Measurements from ENCODE around the gene SYT1. TPM values are rescaled to one million over a fixed set of nuclear protein-coding genes. Genes with fewer than 3 reads are reported as not detected.

Gene SYT1
- total and polyA plus RNA-seq, 10 donors, result 0.56 to 7.3 (median 2.6) TPM

GRCh38 chr12:79275631-79276030, 411.1 kb downstream of the SYT1 start:
- DNase-seq, result no peak
- intact Hi-C loops (cut with DNase I; ENCODE audit: low total_unique reads), result no loop called here
- H3K4me3 ChIP-seq, result no peak overlapping the region
- H3K27me3 ChIP-seq (replicated peaks in 1 of 7), result no peaks in the 10 kb centered on the region
- H3K9me3 ChIP-seq, result peaks cover 0 to 21% (median 5%) of the 10 kb centered on the region in 8 donors
- TF ChIP-seq CTCF (IDR thresholded peaks at IDR 0.05 in 8 of 11, conservative IDR thresholded peaks at IDR 0.05 in 3 of 11), result no peak
- TF ChIP-seq POLR2AphosphoS5 (IDR thresholded peaks at IDR 0.05), result no peak
- TF ChIP-seq POLR2A (IDR thresholded peaks at IDR 0.05), result no peak
- H3K27ac ChIP-seq, result no peak overlapping the region
- 88 to 97% (median 90%) methylated on average over 2 of the region's 2 CpGs for WGBS, 5 donors
- H3K36me3 ChIP-seq, result no peaks in the 10 kb centered on the region
- no peaks in the 10 kb centered on the region for H3K4me1 ChIP-seq

- DNase-seq, result no peak
- Histone ChIP-seq H3K27ac (no peak overlapping the region), H3K27me3 (replicated peaks in 1 of 7) (no peaks in the 10 kb centered on the region), H3K36me3 (no peaks in the 10 kb centered on the region), H3K9me3 (peaks cover 0 to 5% (median 0%) of the 10 kb centered on the region in 8 donors), H3K4me1 (no peaks in the 10 kb centered on the region), H3K4me3 (no peak overlapping the region)
- intact Hi-C loops (cut with DNase I; ENCODE audit: low total_unique reads), result no loop called here
- whole genome bisulfite sequencing, 5 donors, result 60 to 82% (median 76%) methylated on average over 2 of the region's 2 CpGs
- no peak for TF ChIP-seq CTCF (IDR thresholded peaks at IDR 0.05 in 8 of 11, conservative IDR thresholded peaks at IDR 0.05 in 3 of 11)
Measured at GRCh38 chr12:79283364-79283763, 418.8 kb downstream of the SYT1 start.

GRCh38 chr12:79288911-79289310, 424.3 kb downstream of the SYT1 start:
- Histone ChIP-seq H3K4me3 (no peak overlapping the region), H3K27me3 (replicated peaks in 1 of 7) (no peaks in the 10 kb centered on the region), H3K4me1 (no peaks in the 10 kb centered on the region), H3K9me3 (no peaks in the 10 kb centered on the region), H3K36me3 (no peaks in the 10 kb centered on the region), H3K27ac (no peak overlapping the region)
- WGBS, 5 donors, result 88 to 93% (median 90%) methylated on average over 3 of the region's 3 CpGs
- TF ChIP-seq CTCF (IDR thresholded peaks at IDR 0.05 in 8 of 11, conservative IDR thresholded peaks at IDR 0.05 in 3 of 11), result no peak
- TF ChIP-seq POLR2A (IDR thresholded peaks at IDR 0.05), result no peak
- intact Hi-C loops (cut with DNase I; ENCODE audit: low total_unique reads), result no loop called here
- DNase-seq, result no peak

- Histone ChIP-seq H3K4me3 (no peak overlapping the region), H3K4me1 (no peaks in the 10 kb centered on the region), H3K27me3 (replicated peaks in 1 of 7) (no peaks in the 10 kb centered on the region), H3K27ac (no peak overlapping the region), H3K36me3 (no peaks in the 10 kb centered on the region), H3K9me3 (no peaks in the 10 kb centered on the region)
- WGBS, 5 donors, result 78 to 91% (median 87%) methylated on average over 3 of the region's 3 CpGs
- TF ChIP-seq CTCF (IDR thresholded peaks at IDR 0.05 in 8 of 11, conservative IDR thresholded peaks at IDR 0.05 in 3 of 11) (no peak), POLR2AphosphoS5 (IDR thresholded peaks at IDR 0.05) (no peak), POLR2A (IDR thresholded peaks at IDR 0.05) (no peak)
- intact Hi-C loops (cut with DNase I; ENCODE audit: low total_unique reads), result no loop called here
- no peak for DNase-seq
Measured at GRCh38 chr12:79291711-79292110, 427.1 kb downstream of the SYT1 start.
